Mucosa of descending colon (tissue), 3 donors: Measurements from ENCODE around the gene LIG4. TPM values are rescaled to one million over a fixed set of nuclear protein-coding genes. Genes with fewer than 3 reads are reported as not detected.

Experiments used
- ATAC-seq: fragments of 200-7000 bp; cut with Tn5 transposase; one replicate; pipeline ENCODE4 v1.9.1; 2020; ENCODE audit warnings: mild to moderate bottlenecking, moderate library complexity
- DNase-seq, 3 donors: peaks; one replicate each; pipeline ENCODE4 v3.0.0-alpha.2; 2020
- H3K36me3 ChIP-seq: fragments of 200-600 bp; one replicate; pipeline ENCODE4 v1.8.0; 2021; ENCODE audit warnings: low read depth, mild to moderate bottlenecking
- H3K4me1 ChIP-seq: fragments of 200-600 bp; one replicate; pipeline ENCODE4 v1.8.0; 2021; ENCODE audit warnings: low read depth, mild to moderate bottlenecking
- H3K4me3 ChIP-seq: fragments of 200-600 bp; one replicate; pipeline ENCODE4 v1.8.0; 2021; ENCODE audit warnings: mild to moderate bottlenecking
- H3K9me3 ChIP-seq: fragments of 200-600 bp; one replicate; pipeline ENCODE4 v1.8.0; 2021; ENCODE audit warnings: mild to moderate bottlenecking
- intact Hi-C, 2 donors: fragments of 100-400 bp; cut with DNase I in 1 of 2; cut with micrococcal nuclease in 1 of 2; formaldehyde crosslinking; loops; one replicate each; pipeline versions ENCODE4 v1.11.0 to v1.11.1; 2022; cut with DNase I, micrococcal nuclease
- total RNA-seq, 3 donors: library from RNA; stranded (reverse); fragmentation: NEBNext Ultra II Directional in 2 of 3; extraction: Animal tissue kit (Norgen Biotek cat#: 25700) in 2 of 3; gene quantifications; one replicate each; pipeline versions ENCODE4 v1.2.1 to v1.2.4, GENCODE V29; 2021 to 2023
- TF ChIP-seq, protein P1 (sequence below): fragments of 200-600 bp; IDR thresholded peaks from one replicate; pipeline ENCODE4 v1.8.0; 2022; ENCODE audit warnings: antibody characterized with exemption, mild to moderate bottlenecking
- donor health status: DM: no; HTN: no; CAD: no; lungs with moderate emphysema.
- donor health status: DM: no; HTN: no; CAD: no.
- donor health status: DM: no; HTN: yes; CAD: no.

Gene LIG4
- total RNA-seq, 3 donors from 2014 or later, result 10.4 to 11.7 (median 10.8) TPM

DNA sequence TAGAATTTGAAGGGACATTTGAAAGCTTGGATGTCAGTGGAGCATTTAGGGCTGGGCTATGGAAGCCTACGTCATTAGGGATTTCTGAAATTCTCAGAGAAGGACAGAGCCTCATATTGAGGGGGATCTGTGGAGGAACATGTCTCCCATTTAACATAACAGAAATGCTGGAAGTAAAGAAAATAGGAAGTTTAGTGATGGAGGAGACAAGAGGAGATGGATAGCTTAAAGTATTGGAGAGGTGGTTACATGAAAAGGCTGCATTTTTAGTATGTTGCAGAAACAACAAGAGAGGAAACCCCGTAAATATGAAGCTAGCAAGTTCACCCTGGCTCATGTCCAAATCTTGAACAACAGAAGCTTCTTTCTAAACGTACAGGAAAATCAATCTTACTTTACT lies 24.4 kb downstream of the LIG4 start:
- TF ChIP-seq, protein P1, sequence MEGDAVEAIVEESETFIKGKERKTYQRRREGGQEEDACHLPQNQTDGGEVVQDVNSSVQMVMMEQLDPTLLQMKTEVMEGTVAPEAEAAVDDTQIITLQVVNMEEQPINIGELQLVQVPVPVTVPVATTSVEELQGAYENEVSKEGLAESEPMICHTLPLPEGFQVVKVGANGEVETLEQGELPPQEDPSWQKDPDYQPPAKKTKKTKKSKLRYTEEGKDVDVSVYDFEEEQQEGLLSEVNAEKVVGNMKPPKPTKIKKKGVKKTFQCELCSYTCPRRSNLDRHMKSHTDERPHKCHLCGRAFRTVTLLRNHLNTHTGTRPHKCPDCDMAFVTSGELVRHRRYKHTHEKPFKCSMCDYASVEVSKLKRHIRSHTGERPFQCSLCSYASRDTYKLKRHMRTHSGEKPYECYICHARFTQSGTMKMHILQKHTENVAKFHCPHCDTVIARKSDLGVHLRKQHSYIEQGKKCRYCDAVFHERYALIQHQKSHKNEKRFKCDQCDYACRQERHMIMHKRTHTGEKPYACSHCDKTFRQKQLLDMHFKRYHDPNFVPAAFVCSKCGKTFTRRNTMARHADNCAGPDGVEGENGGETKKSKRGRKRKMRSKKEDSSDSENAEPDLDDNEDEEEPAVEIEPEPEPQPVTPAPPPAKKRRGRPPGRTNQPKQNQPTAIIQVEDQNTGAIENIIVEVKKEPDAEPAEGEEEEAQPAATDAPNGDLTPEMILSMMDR, result no peak
- H3K4me3 ChIP-seq, result no peak overlapping the region
- peaks cover 12% of the 10 kb centered on the region for H3K9me3 ChIP-seq
- intact Hi-C loops, result no loop called here
- H3K36me3 ChIP-seq, result no peaks in the 10 kb centered on the region
- no peaks in the 10 kb centered on the region for H3K4me1 ChIP-seq
- no peak for DNase-seq
- no peak for ATAC-seq

DNA sequence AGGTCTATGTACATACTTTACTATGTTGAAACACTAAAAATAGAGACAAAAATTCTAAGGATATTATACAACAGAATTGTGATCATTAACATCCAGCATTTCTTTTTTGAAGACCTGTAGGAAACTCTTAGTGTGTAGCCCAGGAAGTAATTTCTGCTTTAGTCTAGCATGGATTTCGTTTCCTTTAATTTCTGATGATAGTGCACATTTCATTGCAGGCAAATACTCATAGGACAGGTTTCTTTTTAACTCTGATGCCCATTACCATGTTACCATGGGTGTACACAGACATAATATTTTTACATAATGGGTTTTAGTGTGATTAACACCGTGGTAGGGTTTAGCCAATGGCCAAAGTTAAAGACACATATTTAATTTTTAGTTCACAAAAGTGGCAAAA lies 27.1 kb downstream of the LIG4 start:
- no peak for ATAC-seq
- no peaks in the 10 kb centered on the region for H3K4me1 ChIP-seq
- intact Hi-C loops, result no loop called here
- no peak overlapping the region for H3K4me3 ChIP-seq
- H3K9me3 ChIP-seq, result no peaks in the 10 kb centered on the region
- no peaks in the 10 kb centered on the region for H3K36me3 ChIP-seq
- TF ChIP-seq, protein P1, result no peak
- no peak for DNase-seq

DNA sequence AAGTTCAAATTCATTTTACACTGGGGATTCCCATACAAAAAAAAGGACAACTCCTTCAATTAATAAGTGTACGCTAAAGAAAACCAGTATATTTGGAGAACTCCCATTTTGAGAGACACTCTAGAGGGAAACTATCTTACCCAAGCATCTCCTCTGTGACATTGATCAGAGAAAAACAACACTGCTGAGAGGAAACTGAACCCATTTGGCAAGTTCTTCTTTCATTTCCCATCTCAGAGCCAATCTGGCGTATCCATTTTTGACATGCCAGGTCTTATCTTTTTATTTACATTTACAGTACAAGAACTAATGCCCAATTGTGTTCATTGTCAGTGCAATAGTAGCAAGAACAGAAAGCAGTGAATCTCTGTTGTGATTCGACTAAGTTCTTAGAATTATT lies 30.1 kb downstream of the LIG4 start:
- Histone ChIP-seq H3K36me3 (no peaks in the 10 kb centered on the region), H3K4me1 (no peaks in the 10 kb centered on the region), H3K4me3 (no peak overlapping the region), H3K9me3 (no peaks in the 10 kb centered on the region)
- ATAC-seq, result no peak
- TF ChIP-seq, protein P1, result no peak
- no peak for DNase-seq
- intact Hi-C loops, result no loop called here

DNA sequence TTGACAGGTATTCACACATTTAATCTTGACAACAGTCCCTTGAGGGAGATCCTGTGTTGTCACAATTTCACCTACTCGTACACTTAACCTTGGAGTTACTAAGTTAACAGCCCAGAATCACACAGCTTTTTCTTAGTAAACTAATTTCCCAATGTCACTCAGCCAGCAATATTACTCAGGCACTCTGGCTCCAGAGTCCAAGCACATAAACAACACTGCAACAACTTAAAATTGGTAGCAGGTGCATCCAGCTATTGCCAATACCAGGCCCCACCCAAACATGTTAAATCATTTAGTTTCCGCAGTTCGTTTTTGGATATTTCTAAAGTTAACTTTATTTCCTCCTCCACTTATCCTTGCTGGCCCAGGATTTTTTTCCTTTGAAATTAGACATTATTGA lies 32.7 kb downstream of the LIG4 start:
- Histone ChIP-seq H3K4me1 (no peaks in the 10 kb centered on the region), H3K36me3 (no peaks in the 10 kb centered on the region), H3K4me3 (no peak overlapping the region), H3K9me3 (no peaks in the 10 kb centered on the region)
- intact Hi-C loops, result no loop called here
- ATAC-seq, result peak; percentile 75
- TF ChIP-seq, protein P1, result no peak
- DNase-seq, result peak in 1 of 3 donors; percentile 7

DNA sequence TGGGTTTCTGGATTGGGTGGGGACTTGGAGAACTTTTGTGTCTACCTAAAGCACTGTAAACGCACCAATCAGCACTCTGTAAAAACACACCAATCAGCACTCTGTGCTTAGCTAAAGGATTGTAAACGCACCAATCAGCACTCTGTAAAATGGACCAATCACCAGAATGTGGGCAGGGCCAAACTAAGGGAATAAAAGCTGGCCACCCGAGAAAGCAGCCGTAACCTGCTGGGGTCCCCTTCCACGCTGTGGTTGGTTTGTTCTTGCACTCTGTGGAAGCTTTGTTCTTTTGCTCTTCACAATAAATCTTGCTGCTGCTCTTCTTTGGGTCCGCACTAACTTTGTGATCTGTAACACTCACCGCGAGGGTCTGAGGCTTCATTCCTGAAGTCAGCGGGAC lies 37.3 kb downstream of the LIG4 start:
- no peak for ATAC-seq
- no peaks in the 10 kb centered on the region for H3K4me1 ChIP-seq
- DNase-seq, result no peak
- H3K9me3 ChIP-seq, result no peaks in the 10 kb centered on the region
- H3K36me3 ChIP-seq, result no peaks in the 10 kb centered on the region
- intact Hi-C loops, result no loop called here
- TF ChIP-seq, protein P1, result no peak
- no peak overlapping the region for H3K4me3 ChIP-seq

DNA sequence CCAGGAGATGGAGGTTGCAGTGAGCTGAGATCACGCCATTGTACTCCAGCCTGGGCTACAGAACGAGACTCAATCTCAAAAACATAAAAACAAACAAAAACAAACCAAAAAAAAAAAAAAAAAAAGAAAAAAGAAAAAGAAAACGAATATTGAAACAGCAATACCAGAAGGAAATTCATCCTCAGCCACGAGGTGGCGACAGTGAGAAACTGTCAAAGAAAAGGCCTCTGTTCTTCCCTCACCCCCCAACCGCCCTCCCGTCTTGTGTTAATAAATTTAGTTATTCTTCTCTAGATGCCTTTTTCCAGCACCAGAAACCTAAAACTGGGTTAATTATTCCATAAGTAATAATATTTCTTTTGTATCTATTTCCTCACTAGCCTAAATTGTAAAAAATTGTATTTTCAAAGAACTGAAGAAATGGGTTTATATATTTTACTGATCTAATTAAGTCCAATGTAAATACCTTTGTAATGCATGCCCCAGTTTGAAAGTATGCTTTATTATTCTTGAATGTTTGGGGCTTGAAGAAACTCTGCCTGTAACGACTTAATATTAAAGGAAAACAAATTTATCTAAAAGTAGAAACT lies 38.6 kb downstream of the LIG4 start:
- Histone ChIP-seq H3K36me3 (no peaks in the 10 kb centered on the region), H3K4me1 (no peaks in the 10 kb centered on the region), H3K4me3 (no peak overlapping the region), H3K9me3 (no peaks in the 10 kb centered on the region)
- intact Hi-C loops, result no loop called here
- peak in 1 of 3 donors; percentile 69 for DNase-seq
- TF ChIP-seq, protein P1, result no peak
- no peak for ATAC-seq
